HCT116 (cell line): Measurements from ENCODE around the gene ANKRD40CL.

ENCODE experiments used
- CEBPB ChIP-seq: IDR thresholded peaks from 2 replicates; pipeline ENCODE4 v1.6.1; 2012; ENCODE audit warnings: low read depth
- CTCF ChIP-seq, 3 experiments: fragments of 200-600 bp in 1 of 3; sonication (generic) in 1 of 3; IDR thresholded peaks in 2 of 3; conservative IDR thresholded peaks in 1 of 3; 2 replicates each; pipeline ENCODE4 v1.5.1; 2012 to 2017; ENCODE audit warnings: low read depth in 2 of 3, low read length in 2 of 3, antibody characterized with exemption in 1 of 3, borderline replicate concordance in 1 of 3, control low read depth in 1 of 3, mild to moderate bottlenecking in 1 of 3, mixed read lengths in 1 of 3, mixed run types in 1 of 3, moderate library complexity in 1 of 3; ENCODE audit not compliant: insufficient read depth in 1 of 3
- EGR1 ChIP-seq: IDR thresholded peaks from 2 replicates; pipeline ENCODE4 v1.6.1; 2012; ENCODE audit warnings: low read depth
- EZH2 ChIP-seq: fragments of 200-600 bp; sonication (generic); IDR thresholded peaks from 2 replicates; pipeline ENCODE4 v1.6.1; 2017; ENCODE audit warnings: antibody characterized with exemption, mixed run types
- JUND ChIP-seq: IDR thresholded peaks from 2 replicates; pipeline ENCODE4 v1.6.1; 2012
- MAX ChIP-seq: IDR thresholded peaks from 2 replicates; pipeline ENCODE4 v1.6.1; 2012
- POLR2A ChIP-seq: IDR thresholded peaks from 2 replicates; pipeline ENCODE4 v1.7.0; 2011; ENCODE audit warnings: borderline replicate concordance; ENCODE audit not compliant: insufficient read depth, insufficient read length; ENCODE audit errors: extremely low read depth
- RAD21 ChIP-seq: IDR thresholded peaks from 2 replicates; pipeline ENCODE4 v1.6.1; 2012; ENCODE audit warnings: low read depth, mild to moderate bottlenecking
- REST ChIP-seq: IDR thresholded peaks from 2 replicates; pipeline ENCODE4 v1.6.1; 2012; ENCODE audit warnings: low read depth
- YY1 ChIP-seq: IDR thresholded peaks from 2 replicates; pipeline ENCODE4 v1.6.1; 2011; ENCODE audit warnings: low read length, low read depth, moderate library complexity, mild to moderate bottlenecking; ENCODE audit not compliant: insufficient replicate concordance; ENCODE audit errors: extremely low read depth

- no peak for TF ChIP-seq CTCF (IDR thresholded peaks at IDR 0.05 in 2 of 3, conservative IDR thresholded peaks at IDR 0.05 in 1 of 3; ENCODE audit: borderline replicate concordance in 1 of 3, insufficient read depth in 1 of 3, low read depth in 2 of 3, low read length in 2 of 3)
- TF ChIP-seq EZH2 = no peak
- no peak for TF ChIP-seq EGR1
- no peak for TF ChIP-seq YY1
- TF ChIP-seq POLR2A = no peak
- TF ChIP-seq REST = no peak
- TF ChIP-seq CEBPB = no peak
- TF ChIP-seq JUND = no peak
- no peak for TF ChIP-seq MAX
- no peak for TF ChIP-seq RAD21
These were observed 12.5 kb upstream of the ANKRD40CL start for GRCh38 chr17:50779747-50780353.
